Mesendoderm (in vitro differentiated cells): ENCODE results near the gene TBX4.

Experiments used
- DNase-seq: peaks from one replicate; pipeline ENCODE4 v3.0.0; 2013
- H2AK5ac ChIP-seq: 2 replicates; pipeline ENCODE4 v1.6.1; 2013; ENCODE audit warnings: low read length, inconsistent platforms
- H2BK120ac ChIP-seq: 2 replicates; pipeline ENCODE4 v1.6.1; 2013; ENCODE audit warnings: low read depth, mild to moderate bottlenecking, low read length, moderate library complexity, mixed read lengths
- H2BK15ac ChIP-seq: replicated peaks from 2 replicates; pipeline ENCODE4 v1.6.1; 2013; ENCODE audit warnings: low read depth, mild to moderate bottlenecking, moderate library complexity
- H2BK5ac ChIP-seq: 2 replicates; pipeline ENCODE4 v1.6.1; 2013; ENCODE audit warnings: low read length, inconsistent platforms
- H3K18ac ChIP-seq: 2 replicates; pipeline ENCODE4 v1.6.1; 2013; ENCODE audit warnings: mild to moderate bottlenecking, low read length, mixed read lengths
- H3K23ac ChIP-seq: one replicate; pipeline ENCODE4 v1.6.1; 2013; ENCODE audit warnings: low read length
- H3K27ac ChIP-seq: 2 replicates; pipeline ENCODE4 v1.5.1; 2013; ENCODE audit warnings: low read depth, mild to moderate bottlenecking, inconsistent platforms, low read length, moderate library complexity
- H3K27me3 ChIP-seq: 2 replicates; pipeline ENCODE4 v1.6.1; 2013; ENCODE audit warnings: low read length, control low read depth, mild to moderate bottlenecking, inconsistent platforms; ENCODE audit not compliant: insufficient read depth, poor library complexity
- H3K36me3 ChIP-seq: 2 replicates; pipeline ENCODE4 v1.6.1; 2013; ENCODE audit warnings: low read length, inconsistent platforms; ENCODE audit not compliant: control insufficient read depth, insufficient read depth
- H3K4ac ChIP-seq: one replicate; pipeline ENCODE4 v1.6.1; 2013; ENCODE audit warnings: low read depth, mild to moderate bottlenecking, low read length, moderate library complexity
- H3K4me1 ChIP-seq: 2 replicates; pipeline ENCODE4 v1.6.1; 2013; ENCODE audit warnings: low read depth, low read length, inconsistent platforms; ENCODE audit not compliant: control insufficient read depth
- H3K4me2 ChIP-seq: 2 replicates; pipeline ENCODE4 v1.6.1; 2013; ENCODE audit warnings: low read length
- H3K4me3 ChIP-seq: 2 replicates; pipeline ENCODE4 v1.5.1; 2013; ENCODE audit warnings: mild to moderate bottlenecking, low read length
- H3K56ac ChIP-seq: one replicate; pipeline ENCODE4 v1.6.1; 2013; ENCODE audit warnings: low read length
- H3K79me1 ChIP-seq: 2 replicates; pipeline ENCODE4 v1.6.1; 2013; ENCODE audit warnings: low read length, inconsistent platforms
- H3K79me2 ChIP-seq: 2 replicates; pipeline ENCODE4 v1.6.1; 2013; ENCODE audit warnings: mild to moderate bottlenecking, low read length; ENCODE audit not compliant: control insufficient read depth, insufficient read depth
- H3K9ac ChIP-seq: 2 replicates; pipeline ENCODE4 v1.6.1; 2013; ENCODE audit warnings: low read length, inconsistent platforms
- H4K5ac ChIP-seq: one replicate; pipeline ENCODE4 v1.6.1; 2013; ENCODE audit warnings: low read length
- H4K8ac ChIP-seq: one replicate; pipeline ENCODE4 v1.6.1; 2013; ENCODE audit warnings: low read depth, mild to moderate bottlenecking, control low read depth, low read length, moderate library complexity
- WGBS: extraction: QIAGEN DNeasy Blood & Tissue Kit; methylation state at CpG from one replicate; pipeline ENCODE4 v1.1.7; 2013; ENCODE audit warnings: low lambda C conversion rate, missing lambda C conversion rate; ENCODE audit not compliant: insufficient coverage; ENCODE audit errors: extremely low coverage; 5-methylcytosine and 5-hydroxymethylcytosine counted together

The TBX4 gene

DNA sequence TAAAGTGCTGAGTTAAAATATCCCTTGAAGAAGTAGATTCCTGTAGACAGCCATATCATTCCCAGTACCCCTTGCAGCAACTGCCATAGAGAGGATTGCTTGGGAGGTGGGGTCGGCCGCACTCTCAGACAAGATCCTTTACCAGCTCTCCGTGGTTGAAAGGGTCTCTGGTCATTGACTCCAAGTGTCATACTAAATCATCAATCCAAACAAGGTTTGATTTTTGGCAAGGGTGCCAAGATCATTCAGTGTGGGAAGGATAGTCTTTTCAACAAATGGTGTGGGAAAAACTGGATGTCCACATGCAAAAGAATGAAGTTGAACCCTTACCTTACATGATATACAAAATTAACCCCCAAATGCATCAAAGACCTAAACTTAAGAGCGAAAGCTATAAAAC, 30.8 kb upstream of the TBX4 start:
- no peak overlapping the region for H3K23ac ChIP-seq

DNA sequence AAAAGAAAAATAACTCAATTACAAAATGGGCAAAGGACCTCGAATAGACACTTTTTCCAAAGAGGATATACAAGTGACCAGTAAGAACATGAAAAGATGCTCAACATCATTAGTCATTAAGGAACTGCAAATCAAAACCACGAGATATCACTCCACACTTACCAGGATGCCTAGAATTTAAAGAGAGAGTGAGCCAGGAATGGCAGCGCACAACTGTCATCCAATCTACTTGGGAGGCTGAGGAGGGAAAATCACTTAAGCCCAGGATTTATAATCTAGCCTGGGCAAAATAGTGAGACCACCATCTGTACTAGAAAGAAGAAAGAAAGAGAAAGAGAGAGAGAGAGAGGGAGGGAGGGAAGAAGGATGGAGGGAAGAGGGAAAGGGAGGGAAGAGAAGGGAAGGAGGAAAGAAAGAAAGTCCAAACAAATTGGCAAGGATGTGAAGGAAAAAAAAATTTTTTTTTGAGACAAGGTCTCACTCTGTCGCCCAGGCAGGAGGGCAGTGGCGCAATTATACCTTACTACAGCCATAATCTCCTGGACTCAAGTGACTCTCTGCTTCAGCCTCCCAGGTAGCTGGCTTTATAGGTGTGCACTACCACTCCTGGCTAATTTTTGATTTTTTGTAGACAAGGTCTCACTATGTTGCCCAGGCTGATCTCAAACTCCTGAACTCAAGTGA, 30.0 kb upstream of the TBX4 start:
- Histone ChIP-seq H2BK15ac (no peak overlapping the region), H3K18ac (no peak overlapping the region), H3K79me2 (no peaks in the 10 kb centered on the region), H3K27me3 (no peaks in the 10 kb centered on the region), H3K4me3 (no peak overlapping the region), H3K36me3 (no peaks in the 10 kb centered on the region), H3K27ac (no peak overlapping the region), H3K79me1 (no peaks in the 10 kb centered on the region), H3K9ac (no peak overlapping the region), H4K5ac (no peak overlapping the region), H3K4ac (no peak overlapping the region), H2BK5ac (no peak overlapping the region), H3K4me2 (no peak overlapping the region), H2AK5ac (no peak overlapping the region), H4K8ac (no peak overlapping the region), H3K56ac (no peak overlapping the region), H3K4me1 (no peaks in the 10 kb centered on the region), H2BK120ac (no peak overlapping the region), H3K23ac (no peak overlapping the region)
- DNase-seq, result no peak
- WGBS, result no CpG with 5 or more reads among the region's 5 CpGs

More for the DNA sequence above, 30.8 kb upstream of the TBX4 start:
- WGBS, result no CpG with 5 or more reads among the region's 4 CpGs
- Histone ChIP-seq H3K4ac (no peak overlapping the region), H3K27me3 (no peaks in the 10 kb centered on the region), H3K36me3 (no peaks in the 10 kb centered on the region), H2BK15ac (no peak overlapping the region), H2AK5ac (no peak overlapping the region), H3K18ac (no peak overlapping the region), H3K4me3 (no peak overlapping the region), H2BK5ac (no peak overlapping the region), H3K4me1 (peaks cover under 1% of the 10 kb centered on the region), H3K79me1 (no peaks in the 10 kb centered on the region), H3K27ac (no peak overlapping the region), H3K56ac (no peak overlapping the region), H2BK120ac (no peak overlapping the region), H4K5ac (no peak overlapping the region), H3K79me2 (no peaks in the 10 kb centered on the region), H4K8ac (no peak overlapping the region), H3K4me2 (no peak overlapping the region), H3K9ac (no peak overlapping the region)
- DNase-seq, result no peak

DNA sequence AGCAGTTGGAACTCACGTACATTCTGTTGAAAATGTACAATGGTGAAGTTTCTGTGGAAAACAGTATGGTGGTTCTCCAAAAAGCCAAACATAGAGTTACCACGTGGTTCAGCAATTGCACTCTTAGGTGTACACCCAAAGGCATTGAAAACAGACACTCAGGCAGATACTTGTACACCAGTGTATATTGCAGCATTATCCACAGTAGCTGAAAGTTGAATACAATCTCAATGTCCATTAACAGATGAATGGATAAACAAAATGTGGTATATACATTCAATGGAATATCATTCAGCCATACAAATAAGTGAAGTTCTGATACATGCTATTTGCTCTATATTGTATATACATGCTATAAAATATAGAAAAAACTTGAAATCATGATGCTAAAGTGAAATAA, 29.4 kb upstream of the TBX4 start:
- DNase-seq, result no peak
- Histone ChIP-seq H3K79me2 (no peaks in the 10 kb centered on the region), H3K4me3 (no peak overlapping the region), H2BK120ac (no peak overlapping the region), H3K23ac (no peak overlapping the region), H3K36me3 (no peaks in the 10 kb centered on the region), H3K27me3 (no peaks in the 10 kb centered on the region), H3K79me1 (no peaks in the 10 kb centered on the region), H4K8ac (no peak overlapping the region), H3K4me1 (no peaks in the 10 kb centered on the region), H4K5ac (no peak overlapping the region), H2AK5ac (no peak overlapping the region), H3K9ac (no peak overlapping the region), H3K4ac (no peak overlapping the region), H3K18ac (no peak overlapping the region), H3K56ac (no peak overlapping the region), H2BK5ac (no peak overlapping the region), H2BK15ac (no peak overlapping the region), H3K27ac (no peak overlapping the region), H3K4me2 (no peak overlapping the region)
- no CpG with 5 or more reads among the region's 2 CpGs for WGBS

DNA sequence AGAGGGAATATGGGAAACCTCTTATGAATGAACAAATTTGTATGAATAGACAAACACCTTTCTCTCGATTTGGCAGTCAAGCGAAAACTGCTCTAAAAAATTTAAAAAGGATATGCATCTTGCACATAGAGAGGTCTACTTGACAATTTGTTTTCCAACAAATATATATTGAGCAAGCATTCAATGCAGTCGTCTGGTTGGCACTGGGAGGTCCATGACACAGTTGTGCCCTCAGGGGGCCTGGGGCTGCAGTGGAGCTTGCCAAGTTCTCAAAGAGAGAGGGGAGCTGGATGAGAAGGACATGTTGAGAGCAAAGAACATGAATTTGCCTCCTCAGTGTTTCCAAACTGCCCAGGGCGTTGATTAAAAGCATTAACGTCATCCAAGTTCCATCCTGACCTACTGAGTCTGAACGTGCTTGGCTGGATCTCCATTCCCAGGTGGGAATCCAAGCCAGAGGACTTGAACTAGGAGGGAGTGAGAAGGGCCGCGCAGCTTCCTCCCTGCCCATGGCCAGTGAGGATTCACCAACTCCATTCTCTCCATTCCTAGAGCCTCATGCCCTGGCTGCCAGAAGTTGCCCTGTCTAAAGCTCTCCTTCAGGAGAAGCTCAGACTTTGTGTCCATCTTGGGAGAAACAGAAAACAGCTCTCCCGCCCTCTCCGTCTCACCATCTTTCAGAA, 28.1 kb upstream of the TBX4 start:
- no peak for DNase-seq
- no peak overlapping the region for H2AK5ac ChIP-seq
- no peak overlapping the region for H3K18ac ChIP-seq
- WGBS, result no CpG with 5 or more reads among the region's 10 CpGs
- H3K4ac ChIP-seq, result no peak overlapping the region
- H3K27me3 ChIP-seq, result no peaks in the 10 kb centered on the region
- H3K23ac ChIP-seq, result no peak overlapping the region
- no peak overlapping the region for H4K5ac ChIP-seq
- H3K56ac ChIP-seq, result no peak overlapping the region
- no peaks in the 10 kb centered on the region for H3K36me3 ChIP-seq
- H3K4me3 ChIP-seq, result no peak overlapping the region
- H3K4me1 ChIP-seq, result no peaks in the 10 kb centered on the region
- H4K8ac ChIP-seq, result no peak overlapping the region
- H3K79me1 ChIP-seq, result no peaks in the 10 kb centered on the region
- H2BK15ac ChIP-seq, result no peak overlapping the region
- no peak overlapping the region for H3K4me2 ChIP-seq
- H2BK120ac ChIP-seq, result no peak overlapping the region
- no peaks in the 10 kb centered on the region for H3K79me2 ChIP-seq
- H3K9ac ChIP-seq, result no peak overlapping the region
- H3K27ac ChIP-seq, result no peak overlapping the region
- H2BK5ac ChIP-seq, result no peak overlapping the region

DNA sequence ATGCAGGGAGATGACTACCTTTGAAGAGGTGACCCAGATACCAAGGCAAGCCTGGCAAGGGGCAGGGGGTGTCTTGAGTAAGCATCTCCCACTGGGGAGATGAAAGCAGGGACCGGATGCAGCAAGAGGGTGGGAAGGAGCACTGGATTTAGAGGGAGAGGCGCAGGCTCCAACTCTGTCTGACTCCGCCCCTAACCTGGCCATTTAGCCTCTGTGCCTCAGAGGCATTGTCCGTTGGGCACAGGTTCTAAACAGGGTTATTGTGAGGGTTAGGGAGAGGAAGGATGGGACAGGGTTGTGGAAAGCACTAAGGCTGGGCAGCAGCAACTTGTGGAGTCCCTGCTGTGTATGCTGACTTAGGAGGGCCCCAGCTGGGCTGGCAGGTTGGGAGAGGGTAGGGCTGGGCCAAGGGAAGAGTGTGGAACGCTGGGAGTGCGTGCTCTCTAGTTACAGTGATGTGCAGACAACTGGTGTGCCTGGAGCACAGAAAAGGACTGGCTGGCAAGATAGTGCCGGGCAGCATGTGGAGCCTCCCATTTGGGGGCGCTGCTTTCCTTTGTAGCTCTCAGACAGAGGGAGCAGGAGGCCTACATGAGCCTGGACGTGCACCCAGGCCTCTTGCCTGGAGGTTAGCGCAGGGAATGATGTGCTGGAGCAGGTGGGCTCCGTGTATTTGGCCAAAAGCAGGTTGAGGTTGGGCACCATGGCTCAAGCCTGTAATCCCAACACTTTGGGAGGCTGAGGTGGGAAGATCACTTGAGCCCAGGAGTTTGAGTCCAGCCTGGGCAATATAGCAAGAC, 26.3 kb upstream of the TBX4 start:
- Histone ChIP-seq H3K4ac (no peak overlapping the region), H2AK5ac (no peak overlapping the region), H3K4me3 (no peak overlapping the region), H4K5ac (no peak overlapping the region), H3K18ac (no peak overlapping the region), H3K79me1 (no peaks in the 10 kb centered on the region), H3K56ac (peak overlapping the region; percentile 15), H3K27ac (no peak overlapping the region), H3K9ac (no peak overlapping the region), H3K23ac (no peak overlapping the region), H2BK15ac (no peak overlapping the region), H3K27me3 (no peaks in the 10 kb centered on the region), H3K4me2 (no peak overlapping the region), H3K79me2 (no peaks in the 10 kb centered on the region), H2BK120ac (no peak overlapping the region), H3K4me1 (no peaks in the 10 kb centered on the region), H4K8ac (no peak overlapping the region), H3K36me3 (no peaks in the 10 kb centered on the region), H2BK5ac (no peak overlapping the region)
- WGBS, result no CpG with 5 or more reads among the region's 11 CpGs
- DNase-seq, result peak; percentile 72
